Fibroblast of the conjunctiva (primary cell): Measurements from ENCODE around the gene CBLB.
"Not testable (repeated sequence)": the region's sequence is repeated elsewhere in the genome, so short reads cannot be mapped to it uniquely, and the experiment has no call there.

Experiments
- DNase-seq: peaks from one replicate; pipeline ENCODE4 v3.0.0-alpha.2; 2010; ENCODE audit warnings: low read depth

CBLB gene

GRCh38 chr3:105786241-105786640 is 82.6 kb downstream of the CBLB start:
- no peak for DNase-seq

GRCh38 chr3:105785803-105786202 is 83.0 kb downstream of the CBLB start:
- DNase-seq: no peak

GRCh38 chr3:105783631-105784030 is 85.2 kb downstream of the CBLB start:
- DNase-seq: no peak

- DNase-seq: no peak
Observed at GRCh38 chr3:105781871-105782270, 86.9 kb downstream of the CBLB start.

- no peak for DNase-seq
Observed at GRCh38 chr3:105780107-105780506, 88.7 kb downstream of the CBLB start.

GRCh38 chr3:105775368-105775767 is 93.4 kb downstream of the CBLB start:
- DNase-seq: no peak

GRCh38 chr3:105774444-105775180 is 94.2 kb downstream of the CBLB start:
- DNase-seq: no peak

- no peak for DNase-seq
Observed at GRCh38 chr3:105773291-105773690, 95.5 kb downstream of the CBLB start.

GRCh38 chr3:105772635-105773034 is 96.2 kb downstream of the CBLB start:
- DNase-seq: no peak

- DNase-seq: no peak
Observed at GRCh38 chr3:105771392-105771791, 97.4 kb downstream of the CBLB start.

GRCh38 chr3:105770410-105770809 is 98.4 kb downstream of the CBLB start:
- DNase-seq: no peak

- DNase-seq: no peak
Observed at GRCh38 chr3:105767776-105768175, 101.0 kb downstream of the CBLB start.

GRCh38 chr3:105767216-105767615 is 101.6 kb downstream of the CBLB start:
- no peak for DNase-seq

GRCh38 chr3:105765308-105765639 is 103.5 kb downstream of the CBLB start:
- DNase-seq: no peak

GRCh38 chr3:105764378-105765307 is 104.2 kb downstream of the CBLB start:
- no peak for DNase-seq

GRCh38 chr3:105763659-105764036 is 105.2 kb downstream of the CBLB start:
- DNase-seq: no peak

- no peak for DNase-seq
Observed at GRCh38 chr3:105762749-105763658, 105.8 kb downstream of the CBLB start.

GRCh38 chr3:105762214-105762613 is 106.6 kb downstream of the CBLB start:
- DNase-seq: not testable (repeated sequence)

GRCh38 chr3:105759442-105760078 is 109.3 kb downstream of the CBLB start:
- DNase-seq: no peak

GRCh38 chr3:105758451-105758850 is 110.4 kb downstream of the CBLB start:
- no peak for DNase-seq

- DNase-seq: no peak
Observed at GRCh38 chr3:105755121-105755886, 113.5 kb downstream of the CBLB start.
